ENCODE measurements around the gene UBR4.

UBR4 gene

GRCh38 chr1:19066874-19067181 is 143.2 kb downstream of the UBR4 start:
- no peak for TF ChIP-seq CTCF (conservative IDR thresholded peaks at IDR 0.05; ENCODE audit: low read depth, low read length)
- H3K4me3 ChIP-seq (ENCODE audit: low read length) = no peak overlapping the region

GRCh38 chr1:19066248-19066873 is 143.7 kb downstream of the UBR4 start:
- no peak for TF ChIP-seq CTCF (conservative IDR thresholded peaks at IDR 0.05; ENCODE audit: low read depth, low read length)
- H3K4me3 ChIP-seq (ENCODE audit: low read length) = no peak overlapping the region
- DNase-seq (ENCODE audit: low read depth) = no peak

More at GRCh38 chr1:19066874-19067181, 143.2 kb downstream of the UBR4 start:
- no peak for DNase-seq (ENCODE audit: low read depth)

- no peak for DNase-seq (ENCODE audit: low read depth)
- H3K4me3 ChIP-seq (ENCODE audit: low read length) = no peak overlapping the region
- no peak for TF ChIP-seq CTCF (conservative IDR thresholded peaks at IDR 0.05; ENCODE audit: low read depth, low read length)
Observed at GRCh38 chr1:19065526-19066247, 144.4 kb downstream of the UBR4 start.

- H3K4me3 ChIP-seq (ENCODE audit: low read length) = no peak overlapping the region
- DNase-seq (ENCODE audit: low read depth) = no peak
- no peak for TF ChIP-seq CTCF (conservative IDR thresholded peaks at IDR 0.05; ENCODE audit: low read depth, low read length)
Observed at GRCh38 chr1:19064906-19065450, 145.1 kb downstream of the UBR4 start.

- no peak for TF ChIP-seq CTCF (conservative IDR thresholded peaks at IDR 0.05; ENCODE audit: low read depth, low read length)
- no peak overlapping the region for H3K4me3 ChIP-seq (ENCODE audit: low read length)
- no peak for DNase-seq (ENCODE audit: low read depth)
Observed at GRCh38 chr1:19063122-19063521, 146.9 kb downstream of the UBR4 start.

GRCh38 chr1:19062258-19063029 is 147.6 kb downstream of the UBR4 start:
- no peak for TF ChIP-seq CTCF (conservative IDR thresholded peaks at IDR 0.05; ENCODE audit: low read depth, low read length)

More at GRCh38 chr1:19062258-19063029, 147.6 kb downstream of the UBR4 start:
- no peak for DNase-seq (ENCODE audit: low read depth)
- H3K4me3 ChIP-seq (ENCODE audit: low read length) = no peak overlapping the region

Data from retinal pigment epithelial cell (primary cell).